GM12865 (cell line): ENCODE measurements around the gene ELL.

Experiments used
- DNase-seq: peaks from one replicate; pipeline ENCODE4 v3.0.0; 2010; ENCODE audit warnings: low read depth
- H3K4me3 ChIP-seq: 2 replicates; pipeline ENCODE4 v1.5.1; 2011; ENCODE audit warnings: mild to moderate bottlenecking, low read depth, low read length, control low read depth
- TF ChIP-seq, protein P1 (sequence below): IDR thresholded peaks from 2 replicates; pipeline ENCODE4 v1.5.1; 2011; ENCODE audit warnings: low read length, control low read depth, low read depth, inconsistent platforms; ENCODE audit not compliant: insufficient read depth; ENCODE audit errors: missing control alignments

Gene ELL

DNA sequence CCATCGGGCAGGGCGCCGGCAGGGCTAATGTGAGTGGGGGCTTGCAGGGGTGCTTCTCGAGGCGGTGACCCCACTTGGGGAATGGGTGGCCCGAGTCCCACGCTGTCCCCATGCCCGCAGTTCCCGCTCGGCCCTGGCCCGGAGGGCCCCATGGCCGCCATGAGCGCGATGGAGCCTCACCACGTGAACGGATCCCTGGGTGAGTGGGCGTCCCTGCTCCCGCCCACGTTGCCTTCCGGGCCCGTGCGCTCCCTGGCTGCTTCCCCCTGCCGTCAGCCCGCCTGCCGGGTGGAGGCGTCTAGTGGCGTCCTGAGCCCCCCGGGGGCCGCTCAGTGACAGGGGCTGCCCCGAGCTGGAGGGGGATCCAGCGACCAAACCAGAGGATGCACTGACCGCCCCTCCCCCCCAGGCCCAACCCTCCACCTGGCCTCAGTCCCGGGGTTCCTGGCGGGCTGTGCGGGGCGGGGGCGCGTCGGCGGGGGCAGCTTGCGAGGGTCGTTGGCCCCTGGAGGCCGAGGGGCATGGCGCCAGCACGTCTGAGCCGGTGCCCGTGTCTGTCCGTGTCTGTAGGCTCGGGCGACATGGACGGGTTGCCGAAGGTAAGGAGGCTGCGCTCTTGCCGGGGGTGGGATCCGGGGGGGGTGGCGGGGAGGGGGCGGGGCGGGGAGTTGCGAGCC, 88.7 kb downstream of the ELL start:
- TF ChIP-seq, protein P1, sequence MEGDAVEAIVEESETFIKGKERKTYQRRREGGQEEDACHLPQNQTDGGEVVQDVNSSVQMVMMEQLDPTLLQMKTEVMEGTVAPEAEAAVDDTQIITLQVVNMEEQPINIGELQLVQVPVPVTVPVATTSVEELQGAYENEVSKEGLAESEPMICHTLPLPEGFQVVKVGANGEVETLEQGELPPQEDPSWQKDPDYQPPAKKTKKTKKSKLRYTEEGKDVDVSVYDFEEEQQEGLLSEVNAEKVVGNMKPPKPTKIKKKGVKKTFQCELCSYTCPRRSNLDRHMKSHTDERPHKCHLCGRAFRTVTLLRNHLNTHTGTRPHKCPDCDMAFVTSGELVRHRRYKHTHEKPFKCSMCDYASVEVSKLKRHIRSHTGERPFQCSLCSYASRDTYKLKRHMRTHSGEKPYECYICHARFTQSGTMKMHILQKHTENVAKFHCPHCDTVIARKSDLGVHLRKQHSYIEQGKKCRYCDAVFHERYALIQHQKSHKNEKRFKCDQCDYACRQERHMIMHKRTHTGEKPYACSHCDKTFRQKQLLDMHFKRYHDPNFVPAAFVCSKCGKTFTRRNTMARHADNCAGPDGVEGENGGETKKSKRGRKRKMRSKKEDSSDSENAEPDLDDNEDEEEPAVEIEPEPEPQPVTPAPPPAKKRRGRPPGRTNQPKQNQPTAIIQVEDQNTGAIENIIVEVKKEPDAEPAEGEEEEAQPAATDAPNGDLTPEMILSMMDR: no peak
- H3K4me3 ChIP-seq: peak overlapping the region; percentile 88
- peak; percentile 86 for DNase-seq

DNA sequence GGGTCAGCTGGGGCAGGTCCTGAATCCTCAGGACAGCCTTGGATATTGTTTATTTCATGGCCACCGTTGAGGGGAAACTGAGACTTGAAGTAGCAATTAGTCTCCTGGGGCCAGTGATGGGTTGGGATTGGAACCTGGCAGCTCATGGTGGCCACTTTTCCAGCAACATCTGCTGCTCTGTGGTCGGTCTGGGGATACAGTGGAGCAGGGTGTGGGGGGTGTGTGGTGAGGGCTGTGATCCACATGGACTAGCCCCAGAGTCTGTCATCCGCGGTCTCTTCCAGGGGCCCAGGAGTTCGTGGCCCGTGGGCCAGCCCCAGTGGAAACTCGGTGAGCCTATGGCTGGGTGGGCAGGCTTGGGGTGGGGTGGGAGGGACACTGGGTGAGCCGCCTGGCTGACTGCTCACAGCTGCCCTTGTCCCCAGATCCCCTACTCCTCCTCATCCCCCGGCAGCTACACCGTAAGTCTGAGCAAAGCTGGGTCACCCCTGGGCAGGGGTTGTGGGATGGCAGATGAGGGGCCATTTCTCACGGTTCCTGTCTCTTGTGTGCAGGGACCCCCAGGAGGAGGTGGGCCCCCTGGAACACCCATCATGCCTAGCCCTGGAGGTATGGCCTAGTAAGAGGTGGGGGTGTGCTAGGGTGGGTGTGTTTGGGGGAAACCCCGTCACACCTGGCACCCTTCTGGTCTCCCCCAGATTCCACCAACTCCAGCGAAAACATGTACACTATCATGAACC, 89.4 kb downstream of the ELL start:
- TF ChIP-seq, protein P1: no peak
- no peak for DNase-seq
- peak overlapping the region; percentile 88 for H3K4me3 ChIP-seq

DNA sequence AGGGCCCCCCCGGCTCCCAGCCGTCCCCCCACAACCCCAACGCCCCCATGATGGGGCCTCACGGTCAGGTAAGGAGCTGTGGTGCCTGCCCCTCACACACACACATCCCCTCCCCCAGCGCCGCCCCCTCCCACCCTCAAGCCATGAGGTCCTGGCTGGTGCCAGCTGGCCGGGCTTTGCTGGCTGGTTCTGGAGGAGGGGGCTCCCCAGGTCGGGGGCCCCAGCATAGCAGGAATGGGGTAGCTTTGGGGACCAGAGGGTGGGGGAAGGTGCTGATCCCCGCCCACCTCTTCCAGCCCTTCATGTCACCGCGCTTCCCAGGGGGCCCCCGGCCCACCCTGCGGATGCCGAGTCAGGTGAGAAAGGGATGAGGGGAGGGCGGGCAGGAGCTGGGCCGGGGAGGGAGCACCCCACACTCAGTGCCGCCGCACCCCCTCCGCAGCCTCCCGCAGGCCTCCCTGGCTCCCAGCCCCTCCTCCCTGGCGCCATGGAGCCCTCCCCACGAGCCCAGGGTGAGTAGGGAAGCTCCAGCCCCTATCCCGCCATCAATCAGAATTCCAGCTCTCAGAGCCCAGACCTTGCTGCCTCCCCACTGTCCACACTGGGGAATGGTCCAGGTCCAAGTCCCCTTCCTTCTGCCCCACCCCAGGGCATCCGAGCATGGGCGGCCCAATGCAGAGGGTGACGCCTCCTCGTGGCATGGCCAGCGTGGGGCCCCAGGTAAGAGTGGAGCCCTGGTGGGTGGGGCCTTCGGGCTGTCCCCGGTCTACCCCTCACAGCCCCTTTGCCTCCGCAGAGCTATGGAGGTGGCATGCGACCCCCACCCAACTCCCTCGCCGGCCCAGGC, 90.3 kb downstream of the ELL start:
- TF ChIP-seq, protein P1: no peak
- DNase-seq: no peak
- peak overlapping the region; percentile 88 for H3K4me3 ChIP-seq

DNA sequence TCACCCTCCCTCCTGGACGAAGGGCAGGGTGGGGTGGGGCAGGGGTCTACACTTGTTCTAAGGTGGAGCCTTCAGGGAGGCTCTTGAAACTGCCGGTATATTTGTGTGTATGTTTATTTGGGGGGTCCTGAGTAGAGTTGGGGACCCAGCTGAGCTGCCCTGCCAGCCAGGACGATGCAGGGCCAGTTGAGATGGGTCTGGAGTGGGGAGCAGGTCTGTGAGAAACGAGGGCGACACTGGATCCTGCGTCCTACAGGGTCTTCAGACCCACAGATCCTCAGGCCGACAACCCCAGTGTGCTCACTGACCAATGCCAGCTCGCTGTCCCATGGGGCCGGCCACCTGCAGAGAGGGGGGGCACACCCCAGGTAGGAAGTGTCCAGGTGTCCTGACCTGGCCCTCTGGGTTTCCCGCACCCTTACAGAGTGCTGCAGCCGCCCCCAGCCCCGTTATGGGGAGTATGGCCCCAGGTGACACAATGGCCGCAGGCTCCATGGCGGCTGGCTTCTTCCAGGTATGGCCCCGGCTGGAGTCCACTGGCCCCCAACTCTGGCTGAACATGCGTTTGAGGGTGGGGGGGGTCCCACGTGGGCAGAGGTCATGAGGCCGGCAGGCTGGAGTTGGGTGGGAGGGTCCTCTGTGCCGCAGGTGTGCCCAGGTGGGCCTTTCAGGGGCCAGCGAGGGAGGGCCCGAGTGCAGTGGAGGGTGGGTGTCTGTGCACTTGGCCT, 91.3 kb downstream of the ELL start:
- no peak for DNase-seq
- TF ChIP-seq, protein P1: no peak
- H3K4me3 ChIP-seq: no peak overlapping the region

DNA sequence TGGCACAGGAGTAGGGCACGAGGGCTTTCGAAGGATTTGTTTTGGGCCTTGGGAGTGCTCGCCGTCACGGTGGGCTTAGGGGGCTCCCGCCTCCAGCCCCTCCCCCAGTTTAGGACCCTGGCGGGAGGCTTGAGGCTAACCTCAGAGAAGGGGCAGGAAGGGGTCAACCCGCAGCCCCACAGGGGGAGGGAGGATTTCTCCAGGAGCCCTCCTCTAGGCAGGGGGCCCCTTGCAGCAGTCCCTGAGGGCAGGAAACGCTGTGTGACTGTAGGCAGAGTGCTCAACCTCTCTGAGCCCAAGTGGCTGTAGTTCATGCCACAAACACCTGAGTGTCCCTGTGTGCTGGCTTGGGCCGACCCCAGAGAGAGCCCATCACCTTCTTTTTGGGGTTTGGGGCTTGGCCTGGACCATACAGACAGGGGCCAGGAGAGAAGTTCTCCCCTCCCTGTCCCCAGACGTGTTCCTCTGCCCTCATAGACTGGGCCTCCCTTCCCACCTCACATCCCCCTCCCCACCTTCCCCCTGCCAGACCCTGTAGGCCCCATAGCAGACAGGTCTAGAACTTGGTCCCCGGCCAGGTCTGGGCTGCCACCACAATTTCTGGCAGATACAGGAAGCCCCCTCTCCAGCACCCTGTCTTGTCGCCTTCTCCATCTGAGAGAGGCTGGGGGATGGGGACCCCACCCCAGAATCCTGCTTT, 92.0 kb downstream of the ELL start:
- no peak for DNase-seq
- TF ChIP-seq, protein P1: no peak
- H3K4me3 ChIP-seq: peak overlapping the region; percentile 38
